AG08395 (cell line): ENCODE data around the gene ZNF511.
A peak's percentile ranks its signal among the peaks of the same experiment; 100 is the strongest.
"Not testable (repeated sequence)": the region's sequence is repeated elsewhere in the genome, so short reads cannot be mapped to it uniquely, and the experiment has no call there.

Source experiments
- DNase-seq: peaks from one replicate; pipeline ENCODE4 v3.0.0; 2012; ENCODE audit warnings: mixed read lengths, low spot score

The ZNF511 gene

GRCh38 chr10:133314911-133315310, 6.2 kb downstream of the ZNF511 start:
- DNase-seq, result no peak

- no peak for DNase-seq
Measured at GRCh38 chr10:133315847-133316246, 7.1 kb downstream of the ZNF511 start.

- no peak for DNase-seq
Measured at GRCh38 chr10:133316266-133316665, 7.6 kb downstream of the ZNF511 start.

- no peak for DNase-seq
Measured at GRCh38 chr10:133316732-133317131, 8.0 kb downstream of the ZNF511 start.

GRCh38 chr10:133318494-133319127, 9.9 kb downstream of the ZNF511 start:
- DNase-seq, result peak; percentile 65

GRCh38 chr10:133320852-133321422, 12.2 kb downstream of the ZNF511 start:
- DNase-seq, result not testable (repeated sequence)

GRCh38 chr10:133322064-133322709, 13.5 kb downstream of the ZNF511 start:
- not testable (repeated sequence) for DNase-seq

GRCh38 chr10:133324198-133324792, 15.6 kb downstream of the ZNF511 start:
- DNase-seq, result no peak

- no peak for DNase-seq
Measured at GRCh38 chr10:133324857-133325260, 16.1 kb downstream of the ZNF511 start.

GRCh38 chr10:133325440-133326222, 16.9 kb downstream of the ZNF511 start:
- DNase-seq, result no peak

- DNase-seq, result no peak
Measured at GRCh38 chr10:133326223-133326551, 17.5 kb downstream of the ZNF511 start.

- no peak for DNase-seq
Measured at GRCh38 chr10:133326745-133327650, 18.3 kb downstream of the ZNF511 start.

- DNase-seq, result no peak
Measured at GRCh38 chr10:133327651-133328357, 19.1 kb downstream of the ZNF511 start.

GRCh38 chr10:133328358-133329343, 19.9 kb downstream of the ZNF511 start:
- DNase-seq, result no peak

GRCh38 chr10:133329491-133330202, 20.9 kb downstream of the ZNF511 start:
- peak; percentile 89 for DNase-seq

- no peak for DNase-seq
Measured at GRCh38 chr10:133332936-133333699, 24.4 kb downstream of the ZNF511 start.

GRCh38 chr10:133334503-133335245, 26.0 kb downstream of the ZNF511 start:
- DNase-seq, result peak; percentile 35
